SH-SY5Y (cell line): Measurements from ENCODE around the gene UNC79.

Experiments used
- GATA2 ChIP-seq: IDR thresholded peaks from 2 replicates; pipeline ENCODE4 v1.6.1; 2011; ENCODE audit warnings: mild to moderate bottlenecking, low read depth, low read length
- GATA3 ChIP-seq: IDR thresholded peaks from 2 replicates; pipeline ENCODE4 v1.6.1; 2011; ENCODE audit warnings: low read depth, mild to moderate bottlenecking, low read length, moderate library complexity

The UNC79 gene

DNA sequence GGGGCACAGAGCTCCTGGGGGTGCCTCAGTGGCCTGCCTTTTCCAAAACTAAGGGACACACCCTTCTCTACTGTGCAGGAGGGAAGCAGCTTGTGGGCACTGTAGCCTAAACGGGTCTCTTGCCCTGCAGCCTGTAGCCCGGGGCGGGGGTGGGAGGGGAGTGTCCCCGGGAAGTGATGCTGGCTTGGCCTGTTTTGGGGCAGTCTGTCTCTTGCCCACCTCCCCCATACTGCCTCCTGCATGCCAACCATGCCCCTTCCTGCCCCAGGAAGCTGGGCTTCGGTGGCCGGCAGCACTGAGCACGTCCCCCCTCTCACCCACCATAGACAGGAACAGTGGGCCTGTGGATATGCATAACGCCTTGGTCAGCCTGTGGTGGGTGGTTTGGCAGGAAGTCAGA, 314.1 kb downstream of the UNC79 start:
- no peak for TF ChIP-seq GATA3
- no peak for TF ChIP-seq GATA2

DNA sequence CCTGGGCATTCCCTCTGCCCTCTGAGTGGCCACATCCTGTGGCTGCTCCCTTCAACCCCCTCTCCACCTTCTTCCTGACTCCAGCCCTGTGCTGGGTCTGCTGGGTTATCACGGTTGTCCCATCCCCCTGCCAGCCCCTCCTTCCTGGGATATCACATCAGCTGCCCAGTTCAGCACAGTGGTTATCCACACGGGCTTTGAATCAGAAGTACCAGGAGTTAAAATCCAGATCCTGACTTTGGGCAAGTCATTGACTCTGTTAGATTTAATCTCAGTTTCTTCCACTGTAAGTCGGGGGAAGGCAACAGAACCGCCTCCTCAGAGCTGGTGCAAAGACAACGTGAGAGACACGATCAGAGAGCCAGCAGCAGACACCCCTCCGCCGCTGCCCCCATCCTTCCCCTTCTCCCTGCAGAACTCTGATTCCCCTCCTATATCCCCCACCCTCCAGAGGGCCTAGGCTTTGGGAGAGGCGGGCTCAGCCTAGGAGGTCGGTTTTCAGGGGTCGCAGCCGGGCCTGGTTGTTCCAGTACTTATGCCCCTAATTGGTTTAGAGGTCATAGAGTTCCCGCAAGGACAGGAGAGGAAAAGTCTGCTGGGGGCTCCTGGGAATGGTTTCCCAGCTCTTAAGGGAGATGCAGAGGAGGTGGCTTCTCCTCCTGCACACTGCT, 315.0 kb downstream of the UNC79 start:
- TF ChIP-seq GATA2: peak; percentile 59
- TF ChIP-seq GATA3: no peak

DNA sequence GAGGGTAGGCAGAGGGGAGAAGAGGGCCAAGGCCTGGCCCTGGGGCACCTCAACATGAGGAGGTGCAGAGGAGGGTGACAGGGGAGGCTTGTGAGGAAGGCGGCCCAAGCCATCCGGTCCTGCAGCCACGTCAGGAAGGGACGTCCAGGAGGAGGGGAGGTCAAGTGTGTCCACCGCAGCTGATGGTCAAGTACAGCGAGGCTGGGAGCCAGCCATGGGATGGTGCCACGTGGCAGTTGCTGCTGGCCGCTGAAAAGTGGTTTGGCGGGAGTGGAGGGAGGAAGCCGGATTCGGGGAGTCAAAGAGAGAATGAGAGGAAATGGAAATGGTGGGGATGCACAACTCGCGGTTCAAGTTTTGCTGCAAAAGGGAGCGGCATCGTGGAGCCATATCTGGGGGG, 316.4 kb downstream of the UNC79 start:
- TF ChIP-seq GATA2 (no peak), GATA3 (no peak)

DNA sequence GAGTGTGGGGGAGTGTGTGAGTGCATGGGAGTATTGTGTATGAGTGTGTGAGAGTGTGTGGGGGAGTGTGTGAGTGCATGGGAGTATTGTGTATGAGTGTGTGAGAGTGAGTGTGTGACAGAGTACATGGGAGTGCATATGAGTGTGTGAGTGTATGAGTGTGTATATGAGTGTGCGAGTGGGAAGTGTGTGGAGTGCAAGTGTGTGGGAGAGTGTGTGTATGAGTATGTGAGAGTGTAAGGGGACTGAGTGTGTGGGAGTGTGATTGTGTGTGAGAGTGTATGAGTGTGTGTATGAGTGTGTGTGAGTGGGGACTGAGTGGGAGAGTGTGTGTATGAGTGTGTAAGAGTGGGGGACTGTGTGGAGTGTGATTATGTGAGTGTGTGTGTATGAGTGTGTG, 316.8 kb downstream of the UNC79 start:
- TF ChIP-seq GATA3: no peak
- TF ChIP-seq GATA2: no peak

DNA sequence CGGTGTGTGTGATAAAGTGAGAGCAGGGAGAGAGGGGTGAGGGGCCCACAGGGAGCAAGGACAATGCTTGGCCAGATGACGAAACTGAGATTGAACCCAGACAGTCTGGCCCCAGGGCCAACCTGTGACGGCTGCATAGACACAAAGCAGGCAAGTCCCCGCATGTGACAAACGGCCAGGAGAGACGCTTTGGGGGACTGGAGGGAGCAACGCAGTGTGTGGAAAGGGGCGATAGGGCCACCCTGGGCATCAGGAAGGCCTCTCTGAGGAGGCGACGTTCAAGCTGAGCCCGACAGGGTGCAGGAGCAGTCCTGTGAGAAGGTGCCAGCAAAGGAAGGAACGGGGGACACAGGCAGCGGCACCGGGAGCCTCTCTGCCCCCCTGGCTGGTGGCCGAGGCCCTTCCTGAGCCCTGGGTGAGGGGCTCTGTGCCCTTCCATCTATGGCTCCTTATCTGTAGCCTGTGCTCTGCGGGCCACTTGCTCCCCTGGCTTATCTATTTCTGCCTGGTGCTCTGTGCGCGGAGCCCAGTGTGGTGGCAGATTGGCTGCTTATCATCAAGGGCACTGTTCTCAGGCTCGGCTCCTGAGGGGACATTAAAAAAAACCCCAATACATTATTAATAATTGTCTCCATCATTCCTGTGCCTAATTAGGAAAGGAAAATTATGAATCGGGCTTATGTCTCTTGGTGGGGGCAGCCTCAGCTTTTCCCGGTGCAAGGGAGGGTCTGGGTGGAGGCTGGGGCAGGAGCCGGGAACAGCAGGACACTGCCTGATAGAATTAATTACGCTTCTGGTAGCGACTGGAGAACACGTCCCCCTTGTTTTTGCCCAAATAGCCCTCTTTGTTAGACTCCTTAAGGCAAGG, 317.7 kb downstream of the UNC79 start:
- TF ChIP-seq GATA3 (no peak; the same call in 1 of the 2 replicates), GATA2 (peak; percentile 99)

DNA sequence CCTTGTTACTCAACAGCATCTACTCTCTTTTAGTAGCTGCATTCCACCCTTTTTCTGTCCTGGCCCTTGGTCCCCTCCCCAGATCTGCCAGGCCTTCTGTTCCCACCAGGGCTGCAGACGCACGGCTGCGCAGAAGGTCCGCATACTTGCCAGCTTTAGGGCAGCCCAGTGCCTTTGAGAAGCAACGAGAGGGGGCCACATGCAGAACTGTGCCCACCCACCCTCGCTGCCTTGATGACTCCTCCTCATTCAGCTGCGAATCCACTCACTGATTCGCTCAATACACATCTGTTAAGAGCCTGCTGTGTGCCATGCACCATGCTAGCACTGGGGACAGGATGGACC, 318.3 kb downstream of the UNC79 start:
- TF ChIP-seq GATA3 (no peak), GATA2 (no peak)

DNA sequence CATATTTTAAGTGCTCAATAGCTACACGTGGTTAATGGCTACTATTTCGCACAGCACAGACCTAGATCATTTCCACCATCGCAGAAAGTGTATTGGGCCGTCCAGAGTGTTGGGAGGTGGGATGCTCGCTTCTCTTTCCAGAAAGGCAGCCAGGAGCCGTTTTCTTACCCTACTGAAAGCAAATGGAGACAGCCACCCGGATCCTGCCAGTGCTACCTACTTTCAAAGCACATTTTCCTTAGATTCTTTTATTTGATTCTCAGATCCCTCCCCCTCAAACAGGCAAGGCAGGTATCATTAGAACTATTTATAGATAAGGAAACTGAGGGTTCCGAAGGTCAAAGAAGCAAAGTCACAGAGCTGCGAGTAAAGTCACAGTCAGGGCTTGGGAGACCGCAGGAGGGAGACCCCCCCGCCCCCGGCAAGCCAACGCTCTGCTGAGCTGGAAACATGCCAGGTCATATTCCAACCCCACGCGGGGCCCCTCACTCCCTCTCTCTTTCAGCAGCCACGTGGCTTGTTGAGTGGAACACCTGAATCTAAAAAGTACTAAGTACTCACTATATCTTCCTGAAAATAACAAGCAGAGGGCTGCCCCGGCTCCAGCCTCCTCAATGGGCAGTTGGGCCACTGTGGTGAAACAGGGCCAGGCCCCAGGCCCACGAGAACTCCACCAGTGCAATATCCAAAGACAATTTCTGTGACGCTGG, 321.4 kb downstream of the UNC79 start:
- TF ChIP-seq GATA3 (no peak), GATA2 (no peak)

DNA sequence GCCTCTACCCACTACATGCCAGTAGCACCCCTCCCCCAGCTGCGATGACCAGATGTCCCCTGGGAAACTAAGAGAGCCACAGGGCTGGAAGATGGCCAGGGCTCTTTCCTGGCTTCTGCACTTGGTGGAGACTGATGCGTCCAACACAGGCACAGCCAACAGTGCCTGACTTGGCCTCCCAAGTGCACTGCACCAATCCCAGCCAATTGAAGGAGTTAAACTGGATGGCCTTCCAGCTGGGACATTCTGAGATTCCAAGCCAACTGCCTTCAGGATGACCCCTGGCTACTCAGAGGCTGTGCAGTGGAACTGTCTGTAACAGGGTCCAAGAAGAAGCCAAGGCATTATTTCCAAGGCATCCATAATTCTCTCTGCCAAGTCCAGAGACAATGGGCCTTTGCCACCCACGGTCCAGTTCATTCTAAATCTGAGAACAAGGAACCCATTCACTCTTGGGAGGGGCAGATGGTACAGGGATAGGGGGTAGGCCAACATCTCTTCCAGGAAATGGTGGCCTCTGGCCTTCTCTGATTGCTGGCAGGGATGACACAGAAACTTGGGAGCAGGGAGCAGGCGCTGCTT, 322.3 kb downstream of the UNC79 start:
- no peak for TF ChIP-seq GATA3
- no peak for TF ChIP-seq GATA2

DNA sequence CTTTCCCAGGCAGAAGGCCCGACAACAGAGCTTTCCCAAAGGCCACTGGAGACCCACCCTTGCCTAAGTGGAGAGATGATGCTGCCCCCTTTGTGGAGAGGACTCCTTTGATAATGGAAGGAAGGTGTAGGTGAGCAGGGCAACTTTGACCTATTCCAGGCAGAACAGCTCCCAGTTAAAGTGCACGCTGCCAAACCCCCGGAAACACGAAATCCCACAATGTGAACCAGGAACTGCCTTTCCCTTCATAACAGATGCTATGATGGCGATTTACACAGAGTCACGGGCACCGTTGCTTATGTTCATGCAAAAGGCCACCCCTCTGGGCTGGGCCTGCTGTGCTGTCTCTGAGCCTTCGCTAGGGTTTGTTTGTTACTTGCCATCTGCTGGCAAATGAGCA, 322.9 kb downstream of the UNC79 start:
- no peak for TF ChIP-seq GATA2
- no peak for TF ChIP-seq GATA3

DNA sequence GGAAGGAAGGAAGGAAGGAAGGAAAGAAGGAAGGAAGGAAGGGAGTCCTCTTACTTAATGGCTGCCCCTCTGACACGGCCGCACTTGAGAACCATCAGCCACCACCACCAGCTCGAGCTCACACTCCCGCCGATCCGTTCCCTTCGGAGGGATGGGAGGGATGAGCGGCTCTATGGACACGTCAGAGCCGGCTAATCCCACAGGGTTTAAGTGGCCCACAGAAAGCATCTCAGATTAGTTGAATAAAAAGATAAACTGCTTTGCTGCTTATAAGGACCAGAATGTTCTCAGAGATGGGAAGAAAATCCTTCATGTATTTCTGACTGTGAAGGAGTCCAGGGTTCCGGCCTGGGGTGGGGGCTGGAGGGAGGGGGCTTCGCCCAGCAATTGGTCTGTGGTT, 326.5 kb downstream of the UNC79 start:
- TF ChIP-seq GATA2 (no peak), GATA3 (no peak)
